ENCODE data around the gene TADA2A. TPM values are rescaled to one million over a fixed set of nuclear protein-coding genes. Genes with fewer than 3 reads are reported as not detected.

The TADA2A gene
- total RNA-seq, 1 experiment from 2014 or later, result 24.6 TPM

- H4K20me1 ChIP-seq (ENCODE audit: insufficient read depth), result no peaks in the 10 kb centered on the region
- no peak overlapping the region for H2AFZ ChIP-seq (ENCODE audit: low read depth, low read length, poor library complexity, severe bottlenecking)
- H3K4me2 ChIP-seq (ENCODE audit: low read length), result no peak overlapping the region
- no peak for DNase-seq (ENCODE audit: low read depth, low spot score)
- TF ChIP-seq JUND (IDR thresholded peaks at IDR 0.05) (no peak), EGR1 (IDR thresholded peaks at IDR 0.05; ENCODE audit: low read depth) (no peak), EZH2 (IDR thresholded peaks at IDR 0.05) (no peak), TCF7L2 (IDR thresholded peaks at IDR 0.05; ENCODE audit: borderline replicate concordance, extremely low read depth, insufficient read depth, insufficient read length) (no peak), ZBTB33 (IDR thresholded peaks at IDR 0.05; ENCODE audit: extremely low read depth, insufficient replicate concordance, low read length) (no peak), POLR2AphosphoS5 (IDR thresholded peaks at IDR 0.05; ENCODE audit: low read depth, low read length) (no peak), POLR2A (IDR thresholded peaks at IDR 0.05; ENCODE audit: borderline replicate concordance, extremely low read depth, insufficient read depth, insufficient read length) (no peak), SRF (IDR thresholded peaks at IDR 0.05; ENCODE audit: low read depth) (no peak), RAD21 (IDR thresholded peaks at IDR 0.05; ENCODE audit: low read depth) (no peak), ZFX (IDR thresholded peaks at IDR 0.05) (no peak)
- no TSS peak for BruUV-seq (replicated peaks)
- no peaks in the 10 kb centered on the region for H3K36me3 ChIP-seq (ENCODE audit: control insufficient read depth in 1 of 2, insufficient read depth in 2 of 2, low read length in 2 of 2)
- ChIA-PET POLR2A (interaction anchor here (1.5 kb wide), 1 partner anchor 15 kb away, joined by 3 read pairs; no protein-coding TSS in a partner anchor), RAD21 (ENCODE audit: low non-redundant PET in 1 of 2, low total read pairs in 2 of 2, uncharacterized antibody in 2 of 2, unreplicated experiment in 2 of 2) (no interaction called here), CTCF (interaction anchor here (0.8 to 1.4 kb wide), 2 partner anchors 9 to 15 kb away, joined by 4 to 5 read pairs; no protein-coding TSS in a partner anchor)
- no peaks in the 10 kb centered on the region for H3K9me3 ChIP-seq (ENCODE audit: control insufficient read depth in 1 of 2, insufficient read depth in 1 of 2, low read depth in 1 of 2, low read length in 2 of 2)
- H3K4me1 ChIP-seq (ENCODE audit: control insufficient read depth in 1 of 2, insufficient read depth in 2 of 2, low read length in 2 of 2), result peaks cover 0 to 10% of the 10 kb centered on the region in 2 experiments; a peak in 2 of 4 replicates
- intact Hi-C loops (cut with micrococcal nuclease), result no loop called here
- H3K79me2 ChIP-seq (ENCODE audit: insufficient read depth, low read length), result no peaks in the 10 kb centered on the region
- H3K27me3 ChIP-seq (ENCODE audit: insufficient read depth, low read length), result no peaks in the 10 kb centered on the region
- no peak for ATAC-seq
- H3K27ac ChIP-seq (ENCODE audit: low read depth, low read length), result no peak overlapping the region
- no peak overlapping the region for H3K4me3 ChIP-seq (replicated peaks in 1 of 2; ENCODE audit: low read depth in 1 of 2, low read length in 2 of 2)
- H3K9ac ChIP-seq (ENCODE audit: low read length), result no peak overlapping the region
- no peaks in the 10 kb centered on the region for H3K9me2 ChIP-seq (ENCODE audit: insufficient read depth)
Observed at GRCh38 chr17:37388266-37388665, 18.4 kb upstream of the TADA2A start.
